NCI-H1092 (cell line): ENCODE results near the gene SYNDIG1.

ENCODE experiments used
- DNase-seq: peaks from one replicate; lab custom pipeline; 2025; lab: John Stamatoyannopoulos, UW

Gene SYNDIG1

GRCh38 chr20:24469116-24469893 lies at the start of gene SYNDIG1:
TSS of gene SYNDIG1 (plus strand) at chr20:24469629. CDS start at chr20:24543098, 73,469 bp downstream.
- peak; percentile 25 for DNase-seq

- no peak for DNase-seq
Observed at GRCh38 chr20:24419786-24420185, 49.6 kb upstream of the SYNDIG1 start.

- DNase-seq: no peak
Observed at GRCh38 chr20:24420567-24420966, 48.9 kb upstream of the SYNDIG1 start.

GRCh38 chr20:24421071-24421470 lies 48.4 kb upstream of the SYNDIG1 start:
- no peak for DNase-seq

GRCh38 chr20:24422091-24422760 lies 47.2 kb upstream of the SYNDIG1 start:
- no peak for DNase-seq

- no peak for DNase-seq
Observed at GRCh38 chr20:24423390-24424313, 45.8 kb upstream of the SYNDIG1 start.

- DNase-seq: no peak
Observed at GRCh38 chr20:24425523-24426135, 43.8 kb upstream of the SYNDIG1 start.

- no peak for DNase-seq
Observed at GRCh38 chr20:24431279-24432045, 38.0 kb upstream of the SYNDIG1 start.

- DNase-seq: no peak
Observed at GRCh38 chr20:24432046-24432442, 37.4 kb upstream of the SYNDIG1 start.

- no peak for DNase-seq
Observed at GRCh38 chr20:24436160-24436559, 33.3 kb upstream of the SYNDIG1 start.

- DNase-seq: no peak
Observed at GRCh38 chr20:24437196-24438082, 32.0 kb upstream of the SYNDIG1 start.

- DNase-seq: no peak
Observed at GRCh38 chr20:24438331-24438730, 31.1 kb upstream of the SYNDIG1 start.

- DNase-seq: no peak
Observed at GRCh38 chr20:24439737-24440387, 29.6 kb upstream of the SYNDIG1 start.

GRCh38 chr20:24441661-24442060 lies 27.8 kb upstream of the SYNDIG1 start:
- DNase-seq: no peak

GRCh38 chr20:24442909-24443308 lies 26.5 kb upstream of the SYNDIG1 start:
- DNase-seq: no peak

GRCh38 chr20:24443436-24443835 lies 26.0 kb upstream of the SYNDIG1 start:
- DNase-seq: no peak

- no peak for DNase-seq
Observed at GRCh38 chr20:24444526-24445190, 24.8 kb upstream of the SYNDIG1 start.

- DNase-seq: no peak
Observed at GRCh38 chr20:24445510-24446170, 23.8 kb upstream of the SYNDIG1 start.

GRCh38 chr20:24446811-24447210 lies 22.6 kb upstream of the SYNDIG1 start:
- DNase-seq: no peak
